Left lung (tissue), 10 donors: ENCODE results near the gene GMNN. TPM values are rescaled to one million over a fixed set of nuclear protein-coding genes. Genes with fewer than 3 reads are reported as not detected.

Source experiments
- ATAC-seq: fragments of 200-7000 bp; cut with Tn5 transposase; one replicate; pipeline ENCODE4 v1.9.1; 2020; ENCODE audit warnings: moderate library complexity
- DNase-seq, 4 donors: peaks; one replicate each; pipeline ENCODE4 v3.0.0-alpha.2; 2013 to 2020
- H3K27ac ChIP-seq, 2 donors: fragments of 200-600 bp; sonication (generic) in 1 of 2; one replicate each; pipeline versions ENCODE4 v1.5.0 to v1.8.0; 2020 to 2021
- H3K27me3 ChIP-seq, 2 donors: fragments of 200-600 bp; sonication (generic) in 1 of 2; one replicate each; pipeline versions ENCODE4 v1.5.0 to v1.8.0; 2020 to 2021
- H3K36me3 ChIP-seq, 2 donors: fragments of 200-600 bp; sonication (generic) in 1 of 2; one replicate each; pipeline versions ENCODE4 v1.5.0 to v1.8.0; 2020 to 2021
- H3K4me1 ChIP-seq, 2 donors: fragments of 200-600 bp; one replicate each; pipeline ENCODE4 v1.8.0; 2021
- H3K4me3 ChIP-seq, 2 donors: fragments of 200-600 bp; sonication (generic) in 1 of 2; one replicate each; pipeline versions ENCODE4 v1.5.0 to v1.8.0; 2020 to 2021; ENCODE audit warnings: mild to moderate bottlenecking in 1 of 2
- H3K9me3 ChIP-seq, 2 donors: fragments of 200-600 bp; sonication (generic) in 1 of 2; one replicate each; pipeline versions ENCODE4 v1.5.0 to v1.8.0; 2020 to 2021
- CTCF ChIP-seq, 2 donors: fragments of 200-600 bp; sonication (generic) in 1 of 2; IDR thresholded peaks; one replicate each; pipeline versions ENCODE4 v1.5.0 to v1.8.0; 2021; ENCODE audit warnings: antibody characterized with exemption in 2 of 2
- intact Hi-C, 2 donors: fragments of 100-400 bp; cut with DNase I; formaldehyde crosslinking; loops; one replicate each; pipeline versions ENCODE4 v1.11.2 to v1.14.2; 2022
- polyA plus RNA-seq, 6 donors: library from polyadenylated mRNA; unstranded; fragments of 120-200 nt; gene quantifications; one replicate each; pipeline ENCODE4 v1.2.1, GENCODE V29; 2013; ENCODE audit not compliant: insufficient read length in 6 of 6
- total RNA-seq, 2 donors: library from RNA; stranded (reverse); fragmentation: NEBNext Ultra II Directional; extraction: Animal tissue kit (Norgen Biotek cat#: 25700); gene quantifications; one replicate each; pipeline ENCODE4 v1.2.1, GENCODE V29; 2021
- donor health status: DM: no; HTN: yes; CAD: no.
- donor health status: DM: no; HTN: no; CAD: no.

The GMNN gene
- total and polyA plus RNA-seq, 8 donors, result 19.6 to 44.3 (median 36.6) TPM

DNA sequence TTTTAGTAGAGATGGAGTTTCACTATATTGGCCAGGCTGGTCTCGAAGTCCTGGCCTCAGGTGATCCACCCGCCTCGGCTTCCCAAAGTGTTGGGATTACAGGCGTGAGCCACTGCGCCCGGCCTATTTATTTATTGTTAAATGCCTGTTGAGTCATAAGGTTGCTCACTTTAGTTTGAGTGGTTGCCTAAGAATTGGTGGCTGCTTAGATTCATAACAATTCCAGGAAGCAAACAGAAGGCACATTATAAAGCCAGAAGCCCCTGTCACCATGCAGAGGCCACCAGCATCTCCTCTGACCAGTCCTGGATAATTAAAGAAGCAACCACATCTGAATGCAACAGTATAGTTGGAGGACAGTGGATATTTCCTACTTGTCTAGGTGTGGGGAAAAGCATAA is 48.0 kb downstream of the GMNN start:
- DNase-seq (no peak), ATAC-seq (no peak)
- no peaks in the 10 kb centered on the region for H3K9me3 ChIP-seq
- H3K4me1 ChIP-seq, result no peaks in the 10 kb centered on the region
- no peak for TF ChIP-seq CTCF (IDR thresholded peaks at IDR 0.05)
- intact Hi-C loops, result no loop called here
- H3K27me3 ChIP-seq, result no peaks in the 10 kb centered on the region
- H3K36me3 ChIP-seq, result peaks cover 0 to 96% of the 10 kb centered on the region in 2 donors
- no peak overlapping the region for H3K4me3 ChIP-seq
- H3K27ac ChIP-seq, result no peak overlapping the region

- H3K9me3 ChIP-seq, result no peaks in the 10 kb centered on the region
- H3K4me1 ChIP-seq, result no peaks in the 10 kb centered on the region
- H3K4me3 ChIP-seq, result no peak overlapping the region
- no peak overlapping the region for H3K27ac ChIP-seq
- TF ChIP-seq CTCF (IDR thresholded peaks at IDR 0.05), result no peak
- ATAC-seq, result no peak
- peaks cover 0 to 97% of the 10 kb centered on the region in 2 donors for H3K36me3 ChIP-seq
- H3K27me3 ChIP-seq, result no peaks in the 10 kb centered on the region
- intact Hi-C loops, result no loop called here
- DNase-seq, result no peak
Measured at GRCh38 chr6:24823185-24823584, 48.4 kb downstream of the GMNN start.

GRCh38 chr6:24824142-24824938 is 49.6 kb downstream of the GMNN start:
- peaks cover 0 to 97% of the 10 kb centered on the region in 2 donors for H3K36me3 ChIP-seq
- DNase-seq, result no peak
- no peak for TF ChIP-seq CTCF (IDR thresholded peaks at IDR 0.05)
- H3K9me3 ChIP-seq, result no peaks in the 10 kb centered on the region
- ATAC-seq, result no peak
- H3K27ac ChIP-seq, result no peak overlapping the region
- no peaks in the 10 kb centered on the region for H3K27me3 ChIP-seq
- intact Hi-C loops, result no loop called here
- no peaks in the 10 kb centered on the region for H3K4me1 ChIP-seq
- no peak overlapping the region for H3K4me3 ChIP-seq

- peaks cover 0 to 99% of the 10 kb centered on the region in 2 donors for H3K36me3 ChIP-seq
- H3K27me3 ChIP-seq, result no peaks in the 10 kb centered on the region
- ATAC-seq, result no peak
- H3K27ac ChIP-seq, result no peak overlapping the region
- DNase-seq, result no peak
- no peaks in the 10 kb centered on the region for H3K9me3 ChIP-seq
- intact Hi-C loops, result no loop called here
- TF ChIP-seq CTCF (IDR thresholded peaks at IDR 0.05), result no peak
- no peak overlapping the region for H3K4me3 ChIP-seq
- no peaks in the 10 kb centered on the region for H3K4me1 ChIP-seq
Measured at GRCh38 chr6:24825130-24825630, 50.4 kb downstream of the GMNN start.

- no peak for ATAC-seq
Measured at GRCh38 chr6:24827162-24827561, 52.4 kb downstream of the GMNN start.

More at GRCh38 chr6:24827162-24827561, 52.4 kb downstream of the GMNN start:
- intact Hi-C loops, result no loop called here
- no peaks in the 10 kb centered on the region for H3K9me3 ChIP-seq
- no peak for DNase-seq
- H3K27ac ChIP-seq, result no peak overlapping the region
- no peaks in the 10 kb centered on the region for H3K27me3 ChIP-seq
- H3K4me1 ChIP-seq, result no peaks in the 10 kb centered on the region
- peaks cover 0 to 100% of the 10 kb centered on the region in 2 donors for H3K36me3 ChIP-seq
- no peak for TF ChIP-seq CTCF (IDR thresholded peaks at IDR 0.05)
- H3K4me3 ChIP-seq, result no peak overlapping the region
